Left ventricle myocardium inferior (tissue), 1 donor: ENCODE measurements around the gene NOL9. TPM values are rescaled to one million over a fixed set of nuclear protein-coding genes. Genes with fewer than 3 reads are reported as not detected.

Experiments
- DNase-seq: peaks from one replicate; pipeline ENCODE4 v3.0.0-alpha.2; 2020
- H3K27ac ChIP-seq: fragments of 200-600 bp; replicated peaks from 2 replicates; pipeline ENCODE4 v1.8.0; 2021
- H3K27me3 ChIP-seq: fragments of 200-600 bp; 2 replicates; pipeline ENCODE4 v1.8.0; 2021; ENCODE audit warnings: low read depth
- H3K36me3 ChIP-seq: fragments of 200-600 bp; 2 replicates; pipeline ENCODE4 v1.8.0; 2021
- H3K4me1 ChIP-seq: fragments of 200-600 bp; 2 replicates; pipeline ENCODE4 v1.8.0; 2021
- H3K4me3 ChIP-seq: fragments of 200-600 bp; 2 replicates; pipeline ENCODE4 v1.8.0; 2021; ENCODE audit warnings: mild to moderate bottlenecking, moderate library complexity
- H3K9me3 ChIP-seq: fragments of 200-600 bp; replicated peaks from 2 replicates; pipeline ENCODE4 v1.8.0; 2021
- intact Hi-C: fragments of 100-400 bp; cut with micrococcal nuclease; formaldehyde crosslinking; loops from one replicate; pipeline ENCODE4 v1.11.0; 2022
- total RNA-seq: library from RNA; stranded (reverse); fragmentation: NEBNext Ultra II Directional; extraction: Animal tissue kit (Norgen Biotek cat#: 25700); gene quantifications from one replicate; pipeline ENCODE4 v1.2.1, GENCODE V29; 2021
- TF ChIP-seq, protein P1 (sequence below): fragments of 200-600 bp; IDR thresholded peaks from 2 replicates; pipeline ENCODE4 v1.8.0; 2021; ENCODE audit warnings: antibody characterized with exemption, mild to moderate bottlenecking, borderline replicate concordance
- donor health status: DM: no; HTN: yes; CAD: no; lungs with severe emphysema.

NOL9 gene
- total RNA-seq, 1 donor from 2014 or later = 13.4 TPM

DNA sequence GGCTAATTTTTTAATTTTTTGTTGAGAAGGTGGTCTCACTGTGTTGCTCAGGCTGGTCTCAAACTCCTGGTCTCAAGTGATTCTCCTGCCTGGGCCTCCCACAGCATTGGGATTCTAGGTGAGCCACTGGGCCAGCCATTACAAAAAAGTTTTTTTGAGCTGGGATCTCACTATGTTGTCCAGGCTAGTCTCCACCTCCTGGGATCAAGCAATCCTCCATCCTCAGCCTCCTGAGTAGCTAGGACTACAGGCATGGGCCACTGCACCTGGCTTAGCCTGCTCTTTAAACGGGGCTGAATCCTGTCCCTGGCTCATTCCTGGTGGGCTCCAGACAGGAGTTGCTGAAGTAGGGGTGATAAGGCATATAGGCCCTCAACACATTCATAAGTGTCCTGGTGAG is 3.3 kb upstream of the NOL9 start:
- no peak for DNase-seq
- TF ChIP-seq, protein P1, sequence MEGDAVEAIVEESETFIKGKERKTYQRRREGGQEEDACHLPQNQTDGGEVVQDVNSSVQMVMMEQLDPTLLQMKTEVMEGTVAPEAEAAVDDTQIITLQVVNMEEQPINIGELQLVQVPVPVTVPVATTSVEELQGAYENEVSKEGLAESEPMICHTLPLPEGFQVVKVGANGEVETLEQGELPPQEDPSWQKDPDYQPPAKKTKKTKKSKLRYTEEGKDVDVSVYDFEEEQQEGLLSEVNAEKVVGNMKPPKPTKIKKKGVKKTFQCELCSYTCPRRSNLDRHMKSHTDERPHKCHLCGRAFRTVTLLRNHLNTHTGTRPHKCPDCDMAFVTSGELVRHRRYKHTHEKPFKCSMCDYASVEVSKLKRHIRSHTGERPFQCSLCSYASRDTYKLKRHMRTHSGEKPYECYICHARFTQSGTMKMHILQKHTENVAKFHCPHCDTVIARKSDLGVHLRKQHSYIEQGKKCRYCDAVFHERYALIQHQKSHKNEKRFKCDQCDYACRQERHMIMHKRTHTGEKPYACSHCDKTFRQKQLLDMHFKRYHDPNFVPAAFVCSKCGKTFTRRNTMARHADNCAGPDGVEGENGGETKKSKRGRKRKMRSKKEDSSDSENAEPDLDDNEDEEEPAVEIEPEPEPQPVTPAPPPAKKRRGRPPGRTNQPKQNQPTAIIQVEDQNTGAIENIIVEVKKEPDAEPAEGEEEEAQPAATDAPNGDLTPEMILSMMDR = no peak
- H3K9me3 ChIP-seq = no peaks in the 10 kb centered on the region
- no peaks in the 10 kb centered on the region for H3K27me3 ChIP-seq
- H3K4me3 ChIP-seq = no peak overlapping the region
- H3K27ac ChIP-seq = no peak overlapping the region
- H3K4me1 ChIP-seq = peaks cover 27% of the 10 kb centered on the region
- H3K36me3 ChIP-seq = no peaks in the 10 kb centered on the region
- intact Hi-C loops = no loop called here

- peak within 1 kb of the TSS; percentile 82 for H3K27ac ChIP-seq
- intact Hi-C loops = no loop called here
- no peaks in the 10 kb centered on the region for H3K9me3 ChIP-seq
- no peaks in the 10 kb centered on the region for H3K27me3 ChIP-seq
- peaks cover 29% of the 10 kb centered on the region for H3K4me1 ChIP-seq
- TF ChIP-seq, protein P1 = no peak
- DNase-seq = no peak
- peak within 1 kb of the TSS; percentile 75 for H3K4me3 ChIP-seq
- peaks cover 13% of the 10 kb centered on the region for H3K36me3 ChIP-seq
Measured at GRCh38 chr1:6554907-6555778, 830 bp upstream of the NOL9 start, which contains the start of gene TAS1R1. Gene TAS1R1, plus strand, starts transcription at chr1:6555307. Its CDS starts 67 bp downstream, at chr1:6555374.

DNA sequence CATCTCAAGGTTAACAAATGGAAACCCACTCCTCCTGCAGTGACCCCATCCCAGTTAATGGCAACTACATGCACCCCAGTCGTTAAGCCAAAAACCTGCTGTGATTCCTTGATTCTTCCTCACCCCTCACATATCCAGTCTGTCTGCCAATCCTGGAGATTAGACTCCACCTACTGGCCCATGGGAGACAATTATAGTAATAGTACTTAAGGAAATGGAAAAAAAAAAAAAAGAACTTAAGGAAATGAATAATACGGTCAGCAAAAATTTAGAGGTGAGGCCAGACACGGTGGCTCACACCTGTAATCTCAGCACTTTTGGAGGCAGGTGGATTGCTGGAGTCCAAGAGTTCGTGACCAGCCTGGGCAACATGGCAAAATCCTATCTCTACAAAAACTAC is 7.0 kb downstream of the NOL9 start:
- no peaks in the 10 kb centered on the region for H3K9me3 ChIP-seq
- TF ChIP-seq, protein P1 = no peak
- intact Hi-C loops = no loop called here
- H3K4me1 ChIP-seq = peaks cover 26% of the 10 kb centered on the region
- H3K27me3 ChIP-seq = no peaks in the 10 kb centered on the region
- peak overlapping the region; percentile 75 for H3K27ac ChIP-seq
- no peak for DNase-seq
- H3K36me3 ChIP-seq = peaks cover 89% of the 10 kb centered on the region
- H3K4me3 ChIP-seq = no peak overlapping the region

DNA sequence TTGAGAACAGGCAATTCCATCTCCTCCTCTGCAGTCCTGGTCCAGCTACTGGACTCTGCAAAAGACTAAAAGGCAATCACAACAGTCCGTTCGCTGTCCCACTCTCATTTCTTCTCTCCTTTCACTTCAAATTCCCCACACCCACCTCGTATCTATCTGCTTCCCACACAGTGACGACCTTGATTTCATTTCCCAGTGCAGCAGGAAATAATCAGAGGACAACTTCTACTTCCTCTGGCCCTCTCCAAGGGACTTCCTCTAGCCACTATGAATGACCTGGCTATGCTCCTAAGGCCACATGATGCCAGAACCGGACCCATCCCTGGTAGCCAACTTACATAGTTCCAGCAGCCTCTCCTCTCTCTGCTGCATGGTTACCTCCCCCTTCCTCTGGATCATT is 8.0 kb downstream of the NOL9 start:
- H3K9me3 ChIP-seq = no peaks in the 10 kb centered on the region
- peaks cover 97% of the 10 kb centered on the region for H3K36me3 ChIP-seq
- H3K27me3 ChIP-seq = no peaks in the 10 kb centered on the region
- peaks cover 26% of the 10 kb centered on the region for H3K4me1 ChIP-seq
- no peak for DNase-seq
- intact Hi-C loops = no loop called here
- H3K27ac ChIP-seq = peak overlapping the region; percentile 75
- TF ChIP-seq, protein P1 = no peak
- peak overlapping the region; percentile 5 for H3K4me3 ChIP-seq

- no peaks in the 10 kb centered on the region for H3K9me3 ChIP-seq
- H3K27me3 ChIP-seq = no peaks in the 10 kb centered on the region
- peaks cover 26% of the 10 kb centered on the region for H3K4me1 ChIP-seq
- peaks cover 97% of the 10 kb centered on the region for H3K36me3 ChIP-seq
- H3K4me3 ChIP-seq = no peak overlapping the region
- intact Hi-C loops = no loop called here
- DNase-seq = no peak
- TF ChIP-seq, protein P1 = no peak
- peak overlapping the region; percentile 75 for H3K27ac ChIP-seq
Measured at GRCh38 chr1:6545276-6546112, 8.8 kb downstream of the NOL9 start.
